HCT116 (cell line): ENCODE measurements around the gene USP54. TPM values are rescaled to one million over a fixed set of nuclear protein-coding genes. Genes with fewer than 3 reads are reported as not detected.

Experiments
- ATAC-seq: fragments of 200-7000 bp; cut with Tn5 transposase; 2 replicates; pipeline ENCODE4 v1.9.1; 2020; ENCODE audit warnings: mild to moderate bottlenecking, moderate library complexity
- BruUV-seq: library from RNA; stranded (reverse); fragments of 400-500 nt; replicated peaks from 2 replicates; lab custom pipeline; 2021; lab: Mats Ljungman, UMichigan
- CTCF ChIA-PET: fragments of 300-600 bp; sonication (Branson Sonifier 250); formaldehyde crosslinking; loops from one replicate; lab custom pipeline; 2021; ENCODE audit warnings: antibody characterized with exemption; lab: Charles Lee
- POLR2A ChIA-PET: fragments of 300-600, 350-600 bp; sonication (Branson Sonifier 250); formaldehyde crosslinking; loops from one replicate; lab custom pipeline; 2021; ENCODE audit warnings: antibody characterized with exemption; lab: Charles Lee
- RAD21 ChIA-PET, 2 experiments: fragments of 300-600 bp; sonication (Branson Sonifier 250); formaldehyde crosslinking; loops; one replicate each; lab custom pipeline; 2023; ENCODE audit warnings: low total read pairs in 2 of 2; ENCODE audit not compliant: uncharacterized antibody in 2 of 2, unreplicated experiment in 2 of 2, low non-redundant PET in 1 of 2; lab: Charles Lee
- DNase-seq: peaks from one replicate; pipeline ENCODE4 v3.0.0-alpha.2; 2010; ENCODE audit warnings: low read depth, low spot score
- H2AFZ ChIP-seq: fragments of 200-600 bp; shearing (Covaris generic), sonication (generic); 2 replicates; pipeline ENCODE4 v1.6.1; 2017; ENCODE audit warnings: low read depth, mixed run types, mixed read lengths, antibody characterized with exemption, low read length; ENCODE audit not compliant: poor library complexity, severe bottlenecking
- H3K27ac ChIP-seq: 2 replicates; pipeline ENCODE4 v1.5.1; 2012; ENCODE audit warnings: low read depth, low read length
- H3K27me3 ChIP-seq: fragments of 200-600 bp; sonication (generic); 2 replicates; pipeline ENCODE4 v1.6.1; 2016; ENCODE audit warnings: mixed run types, low read length, mixed read lengths; ENCODE audit not compliant: insufficient read depth
- H3K36me3 ChIP-seq, 2 experiments: fragments of 200-500 bp in 1 of 2; fragments of 200-600 bp in 1 of 2; sonication (Bioruptor generic) in 1 of 2; sonication (generic) in 1 of 2; 2 replicates each; pipeline versions ENCODE4 v1.5.1 to v1.6.1; 2014 to 2016; ENCODE audit warnings: low read length in 2 of 2, inconsistent platforms in 1 of 2, mixed read lengths in 1 of 2, mixed run types in 1 of 2; ENCODE audit not compliant: insufficient read depth in 2 of 2, control insufficient read depth in 1 of 2
- H3K4me1 ChIP-seq, 2 experiments: fragments of 200-600 bp in 1 of 2; sonication (generic) in 1 of 2; 2 replicates each; pipeline versions ENCODE4 v1.5.1 to v1.6.1; 2012 to 2017; ENCODE audit warnings: low read length in 2 of 2, inconsistent platforms in 1 of 2, mild to moderate bottlenecking in 1 of 2, mixed read lengths in 1 of 2, mixed run types in 1 of 2, moderate library complexity in 1 of 2; ENCODE audit not compliant: insufficient read depth in 2 of 2, control insufficient read depth in 1 of 2
- H3K4me2 ChIP-seq: fragments of 200-600 bp; sonication (generic); 2 replicates; pipeline ENCODE4 v1.6.1; 2017; ENCODE audit warnings: mixed run types, low read length, mixed read lengths
- H3K4me3 ChIP-seq, 2 experiments: fragments of 200-600 bp in 1 of 2; sonication (generic) in 1 of 2; replicated peaks in 1 of 2; 2 replicates each; pipeline ENCODE4 v1.5.1; 2011 to 2016; ENCODE audit warnings: low read length in 2 of 2, control low read depth in 1 of 2, low read depth in 1 of 2, mild to moderate bottlenecking in 1 of 2, mixed read lengths in 1 of 2, mixed run types in 1 of 2
- H3K79me2 ChIP-seq: fragments of 200-600 bp; sonication (generic); 2 replicates; pipeline ENCODE4 v1.6.1; 2017; ENCODE audit warnings: mild to moderate bottlenecking, mixed run types, low read length, moderate library complexity, mixed read lengths; ENCODE audit not compliant: insufficient read depth
- H3K9ac ChIP-seq: fragments of 200-600 bp; sonication (generic); 2 replicates; pipeline ENCODE4 v1.6.1; 2016; ENCODE audit warnings: low read length, mixed read lengths
- H3K9me2 ChIP-seq: fragments of 200-600 bp; sonication (generic), shearing (Covaris generic); 2 replicates; pipeline ENCODE4 v1.6.1; 2017; ENCODE audit warnings: mixed run types, mild to moderate bottlenecking, moderate library complexity; ENCODE audit not compliant: insufficient read depth
- H3K9me3 ChIP-seq, 2 experiments: fragments of 200-500 bp in 1 of 2; fragments of 200-600 bp in 1 of 2; sonication (Bioruptor generic) in 1 of 2; sonication (generic) in 1 of 2; 2 replicates each; pipeline ENCODE4 v1.6.1; 2014 to 2017; ENCODE audit warnings: low read length in 2 of 2, mixed read lengths in 2 of 2, inconsistent platforms in 1 of 2, low read depth in 1 of 2, mild to moderate bottlenecking in 1 of 2, mixed run types in 1 of 2, moderate library complexity in 1 of 2; ENCODE audit not compliant: control insufficient read depth in 1 of 2, insufficient read depth in 1 of 2
- H4K20me1 ChIP-seq: fragments of 200-600 bp; sonication (generic), shearing (Covaris generic); 2 replicates; pipeline ENCODE4 v1.6.1; 2017; ENCODE audit warnings: mixed run types, mild to moderate bottlenecking, moderate library complexity; ENCODE audit not compliant: insufficient read depth
- CBX3 ChIP-seq: IDR thresholded peaks from 2 replicates; pipeline ENCODE4 v1.6.1; 2012; ENCODE audit warnings: low read depth
- CEBPB ChIP-seq: IDR thresholded peaks from 2 replicates; pipeline ENCODE4 v1.6.1; 2012; ENCODE audit warnings: low read depth
- ELF1 ChIP-seq: IDR thresholded peaks from 2 replicates; pipeline ENCODE4 v1.6.1; 2012; ENCODE audit warnings: low read depth, borderline replicate concordance
- EZH2 ChIP-seq: fragments of 200-600 bp; sonication (generic); IDR thresholded peaks from 2 replicates; pipeline ENCODE4 v1.6.1; 2017; ENCODE audit warnings: antibody characterized with exemption, mixed run types
- FOSL1 ChIP-seq: IDR thresholded peaks from 2 replicates; pipeline ENCODE4 v1.6.1; 2012; ENCODE audit warnings: low read depth
- JUND ChIP-seq: IDR thresholded peaks from 2 replicates; pipeline ENCODE4 v1.6.1; 2012
- POLR2AphosphoS5 ChIP-seq: IDR thresholded peaks from 2 replicates; pipeline ENCODE4 v1.6.1; 2011; ENCODE audit warnings: mild to moderate bottlenecking, low read depth, low read length, moderate library complexity
- SIN3A ChIP-seq: IDR thresholded peaks from 2 replicates; pipeline ENCODE4 v1.6.1; 2012; ENCODE audit warnings: low read depth
- SP1 ChIP-seq: IDR thresholded peaks from 2 replicates; pipeline ENCODE4 v1.6.1; 2012; ENCODE audit warnings: low read depth
- TCF7L2 ChIP-seq: IDR thresholded peaks from 2 replicates; pipeline ENCODE4 v1.7.0; 2011; ENCODE audit warnings: borderline replicate concordance, inconsistent platforms; ENCODE audit not compliant: insufficient read depth, insufficient read length; ENCODE audit errors: extremely low read depth
- YY1 ChIP-seq: IDR thresholded peaks from 2 replicates; pipeline ENCODE4 v1.6.1; 2011; ENCODE audit warnings: low read length, low read depth, moderate library complexity, mild to moderate bottlenecking; ENCODE audit not compliant: insufficient replicate concordance; ENCODE audit errors: extremely low read depth
- intact Hi-C: fragments of 100-400 bp; cut with micrococcal nuclease; formaldehyde crosslinking; loops from 2 replicates; pipeline ENCODE4 v1.10.0; 2022
- total RNA-seq: library from RNA; stranded (reverse); gene quantifications from one replicate; pipeline ENCODE4 v1.2.1, GENCODE V29; 2021; ENCODE audit not compliant: unreplicated experiment
- TF ChIP-seq, protein P1 (sequence below): IDR thresholded peaks from 2 replicates; pipeline ENCODE4 v1.6.1; 2012
- TF ChIP-seq, protein P2 (sequence below): IDR thresholded peaks from 2 replicates; pipeline ENCODE4 v1.6.1; 2012; ENCODE audit warnings: low read depth
- TF ChIP-seq, protein P3 (sequence below): IDR thresholded peaks from 2 replicates; pipeline ENCODE4 v1.6.1; 2011; ENCODE audit warnings: mild to moderate bottlenecking, low read length, moderate library complexity; ENCODE audit not compliant: insufficient replicate concordance; ENCODE audit errors: extremely low read depth
- TF ChIP-seq, protein P4 (sequence below): IDR thresholded peaks from 2 replicates; pipeline ENCODE4 v1.6.1; 2012

Gene USP54
- total RNA-seq, 1 experiment from 2014 or later = 28.0 TPM

DNA sequence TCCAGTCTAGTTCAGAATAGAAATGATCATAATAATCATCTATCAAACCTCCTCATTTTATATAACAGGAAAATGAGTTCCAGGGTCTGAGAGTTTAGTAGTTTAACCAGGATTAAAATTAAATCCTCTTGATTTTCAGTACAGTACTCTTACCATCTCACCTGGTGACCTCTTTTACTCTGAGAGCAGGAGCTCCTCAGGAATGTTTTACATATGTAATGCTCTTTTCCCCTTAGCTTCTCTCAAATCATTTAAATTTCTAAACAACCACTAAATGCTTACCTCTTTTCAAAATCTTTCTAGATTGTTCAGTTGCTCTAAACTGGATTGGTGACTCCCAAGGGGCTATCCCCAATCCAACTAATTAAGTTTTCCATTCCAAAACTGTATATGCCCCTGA lies 85.1 kb downstream of the USP54 start:
- intact Hi-C loops = no loop called here
- no peaks in the 10 kb centered on the region for H4K20me1 ChIP-seq
- DNase-seq = no peak
- no peaks in the 10 kb centered on the region for H3K79me2 ChIP-seq
- no peak overlapping the region for H3K4me3 ChIP-seq
- ATAC-seq = no peak
- H3K27me3 ChIP-seq = no peaks in the 10 kb centered on the region
- CTCF ChIA-PET = no interaction called here
- TF ChIP-seq, protein P1, sequence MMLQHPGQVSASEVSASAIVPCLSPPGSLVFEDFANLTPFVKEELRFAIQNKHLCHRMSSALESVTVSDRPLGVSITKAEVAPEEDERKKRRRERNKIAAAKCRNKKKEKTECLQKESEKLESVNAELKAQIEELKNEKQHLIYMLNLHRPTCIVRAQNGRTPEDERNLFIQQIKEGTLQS = no peak
- no peaks in the 10 kb centered on the region for H3K36me3 ChIP-seq
- RAD21 ChIA-PET = no interaction called here
- H3K9me2 ChIP-seq = no peaks in the 10 kb centered on the region
- no peak overlapping the region for H2AFZ ChIP-seq
- H3K27ac ChIP-seq = no peak overlapping the region
- no peaks in the 10 kb centered on the region for H3K9me3 ChIP-seq
- H3K4me2 ChIP-seq = no peak overlapping the region
- POLR2A ChIA-PET = no interaction called here
- H3K9ac ChIP-seq = no peak overlapping the region
- no TSS peak for BruUV-seq
- H3K4me1 ChIP-seq = no peaks in the 10 kb centered on the region

DNA sequence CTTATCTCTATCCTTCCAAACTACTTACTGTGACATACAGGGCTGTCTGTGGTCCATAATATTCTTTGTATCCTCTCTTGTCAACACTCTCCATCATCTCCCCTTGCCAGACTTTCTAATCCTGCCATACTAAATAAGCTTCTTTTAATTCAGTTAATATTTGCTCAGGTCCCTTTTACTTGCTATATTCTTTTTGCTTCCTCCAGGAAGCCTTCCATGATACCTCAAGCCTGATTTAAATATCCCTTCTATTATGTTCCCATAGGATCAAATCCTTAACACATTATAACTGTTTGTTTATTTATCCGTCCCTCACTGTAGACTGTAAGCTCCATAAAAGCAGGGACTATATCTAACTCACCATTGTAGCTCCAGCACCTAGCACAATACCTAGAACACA lies 88.1 kb downstream of the USP54 start:
- Histone ChIP-seq H3K79me2 (no peaks in the 10 kb centered on the region), H3K9me3 (no peaks in the 10 kb centered on the region), H3K27ac (no peak overlapping the region), H3K9me2 (no peaks in the 10 kb centered on the region; the same call in 1 of the 2 replicates), H3K4me2 (no peak overlapping the region), H3K4me3 (no peak overlapping the region), H3K27me3 (no peaks in the 10 kb centered on the region), H3K9ac (no peak overlapping the region), H4K20me1 (no peaks in the 10 kb centered on the region), H3K36me3 (peaks cover 0 to 4% of the 10 kb centered on the region in 2 experiments; a peak in 1 of 4 replicates), H3K4me1 (no peaks in the 10 kb centered on the region), H2AFZ (no peak overlapping the region)
- CTCF ChIA-PET = no interaction called here
- intact Hi-C loops = no loop called here
- no TSS peak for BruUV-seq
- RAD21 ChIA-PET = no interaction called here
- DNase-seq (no peak), ATAC-seq (no peak)
- POLR2A ChIA-PET = no interaction called here
- TF ChIP-seq SP1 = no peak
- TF ChIP-seq, protein P2, sequence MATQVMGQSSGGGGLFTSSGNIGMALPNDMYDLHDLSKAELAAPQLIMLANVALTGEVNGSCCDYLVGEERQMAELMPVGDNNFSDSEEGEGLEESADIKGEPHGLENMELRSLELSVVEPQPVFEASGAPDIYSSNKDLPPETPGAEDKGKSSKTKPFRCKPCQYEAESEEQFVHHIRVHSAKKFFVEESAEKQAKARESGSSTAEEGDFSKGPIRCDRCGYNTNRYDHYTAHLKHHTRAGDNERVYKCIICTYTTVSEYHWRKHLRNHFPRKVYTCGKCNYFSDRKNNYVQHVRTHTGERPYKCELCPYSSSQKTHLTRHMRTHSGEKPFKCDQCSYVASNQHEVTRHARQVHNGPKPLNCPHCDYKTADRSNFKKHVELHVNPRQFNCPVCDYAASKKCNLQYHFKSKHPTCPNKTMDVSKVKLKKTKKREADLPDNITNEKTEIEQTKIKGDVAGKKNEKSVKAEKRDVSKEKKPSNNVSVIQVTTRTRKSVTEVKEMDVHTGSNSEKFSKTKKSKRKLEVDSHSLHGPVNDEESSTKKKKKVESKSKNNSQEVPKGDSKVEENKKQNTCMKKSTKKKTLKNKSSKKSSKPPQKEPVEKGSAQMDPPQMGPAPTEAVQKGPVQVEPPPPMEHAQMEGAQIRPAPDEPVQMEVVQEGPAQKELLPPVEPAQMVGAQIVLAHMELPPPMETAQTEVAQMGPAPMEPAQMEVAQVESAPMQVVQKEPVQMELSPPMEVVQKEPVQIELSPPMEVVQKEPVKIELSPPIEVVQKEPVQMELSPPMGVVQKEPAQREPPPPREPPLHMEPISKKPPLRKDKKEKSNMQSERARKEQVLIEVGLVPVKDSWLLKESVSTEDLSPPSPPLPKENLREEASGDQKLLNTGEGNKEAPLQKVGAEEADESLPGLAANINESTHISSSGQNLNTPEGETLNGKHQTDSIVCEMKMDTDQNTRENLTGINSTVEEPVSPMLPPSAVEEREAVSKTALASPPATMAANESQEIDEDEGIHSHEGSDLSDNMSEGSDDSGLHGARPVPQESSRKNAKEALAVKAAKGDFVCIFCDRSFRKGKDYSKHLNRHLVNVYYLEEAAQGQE = no peak
- no peak for TF ChIP-seq POLR2AphosphoS5
- TF ChIP-seq, protein P3, sequence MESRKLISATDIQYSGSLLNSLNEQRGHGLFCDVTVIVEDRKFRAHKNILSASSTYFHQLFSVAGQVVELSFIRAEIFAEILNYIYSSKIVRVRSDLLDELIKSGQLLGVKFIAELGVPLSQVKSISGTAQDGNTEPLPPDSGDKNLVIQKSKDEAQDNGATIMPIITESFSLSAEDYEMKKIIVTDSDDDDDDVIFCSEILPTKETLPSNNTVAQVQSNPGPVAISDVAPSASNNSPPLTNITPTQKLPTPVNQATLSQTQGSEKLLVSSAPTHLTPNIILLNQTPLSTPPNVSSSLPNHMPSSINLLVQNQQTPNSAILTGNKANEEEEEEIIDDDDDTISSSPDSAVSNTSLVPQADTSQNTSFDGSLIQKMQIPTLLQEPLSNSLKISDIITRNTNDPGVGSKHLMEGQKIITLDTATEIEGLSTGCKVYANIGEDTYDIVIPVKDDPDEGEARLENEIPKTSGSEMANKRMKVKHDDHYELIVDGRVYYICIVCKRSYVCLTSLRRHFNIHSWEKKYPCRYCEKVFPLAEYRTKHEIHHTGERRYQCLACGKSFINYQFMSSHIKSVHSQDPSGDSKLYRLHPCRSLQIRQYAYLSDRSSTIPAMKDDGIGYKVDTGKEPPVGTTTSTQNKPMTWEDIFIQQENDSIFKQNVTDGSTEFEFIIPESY = no peak
- TF ChIP-seq SIN3A = no peak
- no peak for TF ChIP-seq YY1
- no peak for TF ChIP-seq TCF7L2
- TF ChIP-seq CBX3 = no peak
- TF ChIP-seq FOSL1 = no peak
- TF ChIP-seq ELF1 = no peak
- TF ChIP-seq EZH2 = no peak
- TF ChIP-seq, protein P1 = no peak
- no peak for TF ChIP-seq CEBPB
- TF ChIP-seq JUND = no peak
- TF ChIP-seq, protein P4, sequence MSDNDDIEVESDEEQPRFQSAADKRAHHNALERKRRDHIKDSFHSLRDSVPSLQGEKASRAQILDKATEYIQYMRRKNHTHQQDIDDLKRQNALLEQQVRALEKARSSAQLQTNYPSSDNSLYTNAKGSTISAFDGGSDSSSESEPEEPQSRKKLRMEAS = no peak
